ENCODE measurements around the gene ZBTB11. TPM values are rescaled to one million over a fixed set of nuclear protein-coding genes. Genes with fewer than 3 reads are reported as not detected.

The ZBTB11 gene
- total and polyA plus RNA-seq, 9 of the 15 experiments (the other 6 are each of a cell fraction or from before 2014, with no cell fraction given), result 6.2 to 31.9 (median 21.4) TPM

GRCh38 chr3:101635954-101636798 lies 40.8 kb downstream of the ZBTB11 start:
- DNase-seq (ENCODE audit: extremely low read depth in 1 of 4, low spot score in 3 of 4) (peak; percentile 40 to 85 (median 56)), ATAC-seq (peak; percentile 69), FAIRE-seq (peak; percentile 81)
- no TSS peak for BruUV-seq (replicated peaks)
- Histone ChIP-seq H3K9me3 (replicated peaks; ENCODE audit: control insufficient read depth, insufficient read depth, low read depth, low read length) (no peaks in the 10 kb centered on the region), H3K4me3 (peak overlapping the region; percentile 63), H3K36me3 (ENCODE audit: control insufficient read depth, insufficient read depth, low read length) (peaks cover 61% of the 10 kb centered on the region), H3K79me2 (ENCODE audit: control insufficient read depth, insufficient read depth, low read length) (peaks cover 100% of the 10 kb centered on the region), H3K4me2 (ENCODE audit: insufficient read depth, low read length) (peak overlapping the region; percentile 93), H3K9me1 (ENCODE audit: control insufficient read depth, insufficient read depth, low read length) (no peaks in the 10 kb centered on the region), H3K27ac (ENCODE audit: extremely low read depth, low read depth, low read length) (peak overlapping the region; percentile 86), H2AFZ (ENCODE audit: low read depth, low read length) (peak overlapping the region; percentile 64; the same call in 1 of the 2 replicates), H4K20me1 (replicated peaks; ENCODE audit: control insufficient read depth, insufficient read depth, low read length) (no peaks in the 10 kb centered on the region), H3K27me3 (ENCODE audit: control insufficient read depth in 2 of 2, insufficient read depth in 2 of 2, low read length in 2 of 2) (no peaks in the 10 kb centered on the region), H3K9ac (ENCODE audit: insufficient read depth in 1 of 2, low read depth in 2 of 2, low read length in 2 of 2) (peak overlapping the region; percentile 87 to 89; a peak in 3 of 4 replicates), H3K4me1 (replicated peaks in 1 of 2; ENCODE audit: control insufficient read depth in 2 of 2, insufficient read depth in 2 of 2, low read length in 2 of 2) (peaks cover 0 to 5% of the 10 kb centered on the region in 2 experiments; a peak in 3 of 5 replicates)
- ChIA-PET CTCF (ENCODE audit: low intra/inter-chr PET ratio) (interaction anchor here (0.6 to 2.8 kb wide), 3 partner anchors 62 to 567 kb away, joined by 3 to 9 read pairs (median 3); partner anchors contain the start of gene PCNP), POLR2A (interaction anchor here (0.6 to 0.7 kb wide), 2 partner anchors 57 to 1153 kb away, joined by 3 read pairs; no protein-coding TSS in a partner anchor)
- in situ Hi-C loops (cut with MboI) (no loop called here), intact Hi-C loops (cut with micrococcal nuclease) (loop anchor here (1.0 to 10.0 kb wide), 3 partner anchors 62 to 261 kb away; partner anchors contain the start of genes PCNP and SENP7)
- WGBS (ENCODE audit: insufficient coverage, low coverage, missing lambda C conversion rate), result 0% methylated on average over 16 of the region's 18 CpGs
- TF ChIP-seq PKNOX1 (IDR thresholded peaks at IDR 0.05), result peak; percentile 43
- TF ChIP-seq SMAD3 (CRISPR knock-in tag; conservative IDR thresholded peaks at IDR 0.05), result no peak
- peak; percentile 10 for TF ChIP-seq KDM5B (IDR thresholded peaks at IDR 0.05; ENCODE audit: insufficient replicate concordance, low read depth, low read length)
- no peak for TF ChIP-seq NR2F6 (CRISPR knock-in tag; IDR thresholded peaks at IDR 0.05)
- TF ChIP-seq UBTF (IDR thresholded peaks at IDR 0.05; ENCODE audit: borderline replicate concordance in 1 of 2, low read depth in 2 of 2, low read length in 2 of 2), result peak in 1 of 2 experiments; percentile 27; a peak in 1 of 4 replicates
- TF ChIP-seq REST (IDR thresholded peaks at IDR 0.05; ENCODE audit: borderline replicate concordance), result peak; percentile 24; the same call in 1 of the 2 replicates
- no peak for TF ChIP-seq REST (CRISPR knock-in tag; IDR thresholded peaks at IDR 0.05; ENCODE audit: low read depth)
- TF ChIP-seq TAF9B (IDR thresholded peaks at IDR 0.05; ENCODE audit: partially characterized antibody), result peak; percentile 34

All from K562 (cell line).